CD4-positive, alpha-beta T cell treated with Interleukin-17A for 4 hours (primary cell): Measurements from ENCODE around the gene DBNL.
A peak's percentile ranks its signal among the peaks of the same experiment; 100 is the strongest.

Source experiments
- DNase-seq: peaks from one replicate; pipeline ENCODE4 v3.0.0-alpha.2; 2020; ENCODE audit warnings: mixed read lengths

Gene DBNL

DNA sequence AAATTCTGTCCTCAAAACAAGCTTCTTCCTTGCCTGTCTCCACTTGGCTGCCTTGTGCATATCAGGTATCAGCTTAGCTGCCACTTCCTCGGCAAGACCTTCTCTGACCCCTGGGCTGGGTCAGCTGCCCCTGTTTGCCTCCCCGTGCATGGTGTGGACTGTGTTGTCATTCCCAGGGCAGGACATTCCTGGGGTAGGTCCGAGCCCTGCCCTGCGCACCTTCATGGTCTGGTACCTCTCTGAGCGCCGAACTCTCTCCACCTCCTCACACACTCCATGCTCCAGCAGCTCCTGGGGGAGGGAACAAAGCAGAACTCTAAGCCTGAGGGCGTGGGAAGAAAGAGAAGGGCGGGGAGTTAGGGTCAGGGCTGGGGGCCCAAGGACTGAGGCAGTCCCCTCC, 34.0 kb downstream of the DBNL start:
- DNase-seq, result no peak

DNA sequence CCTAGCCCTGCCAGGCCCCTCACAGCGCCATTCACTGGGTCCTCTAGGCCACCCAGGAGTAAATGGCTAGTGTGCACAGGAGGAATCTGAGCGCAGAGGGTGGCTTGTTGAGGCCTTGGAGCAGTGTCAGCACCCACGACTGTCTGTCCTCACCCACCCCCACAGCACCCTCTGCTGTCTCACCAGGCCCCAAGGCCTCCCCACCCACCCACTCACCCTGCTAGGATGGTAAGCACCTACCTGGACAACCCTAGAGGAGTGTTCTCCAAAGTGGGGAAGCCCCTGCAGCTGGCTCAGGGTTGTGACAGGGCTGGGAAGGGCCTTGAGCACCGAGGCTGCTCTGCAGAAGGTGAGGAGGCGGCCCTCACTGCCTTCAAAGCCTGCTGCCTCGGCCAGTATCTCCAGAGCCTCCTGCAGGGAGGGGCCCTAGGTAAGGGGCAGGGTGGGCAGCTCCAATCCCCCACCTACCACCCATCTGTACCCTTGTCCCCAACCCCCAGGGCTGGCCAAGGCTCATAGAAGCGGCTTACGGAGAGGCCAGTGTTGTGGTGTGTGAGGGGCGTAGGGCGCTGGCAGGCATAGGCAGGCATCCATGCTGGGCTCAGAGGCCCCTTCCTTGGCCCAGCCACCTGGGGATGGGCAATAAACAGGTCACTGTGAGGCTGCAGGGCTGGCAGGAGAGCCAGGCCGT, 35.0 kb downstream of the DBNL start:
- no peak for DNase-seq

DNA sequence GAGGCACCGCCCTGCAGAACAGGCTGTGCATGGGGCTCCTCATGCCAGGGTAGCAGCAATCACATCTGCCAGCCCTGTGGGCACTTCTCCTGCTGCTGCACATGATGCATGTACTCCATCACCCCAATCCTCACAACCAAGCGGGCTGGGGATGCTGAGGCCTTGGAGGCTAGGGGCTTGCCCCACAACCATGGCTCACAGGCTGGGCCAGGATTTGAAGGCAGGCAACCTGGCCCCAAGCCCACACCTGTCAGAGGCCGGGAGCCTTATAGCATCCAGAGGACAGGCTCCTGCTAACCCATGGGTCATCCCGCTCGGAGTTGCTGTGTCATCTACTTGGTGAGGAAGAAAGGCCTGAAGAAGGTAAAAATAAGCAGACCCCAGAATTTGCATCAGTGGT, 35.6 kb downstream of the DBNL start:
- DNase-seq, result no peak

DNA sequence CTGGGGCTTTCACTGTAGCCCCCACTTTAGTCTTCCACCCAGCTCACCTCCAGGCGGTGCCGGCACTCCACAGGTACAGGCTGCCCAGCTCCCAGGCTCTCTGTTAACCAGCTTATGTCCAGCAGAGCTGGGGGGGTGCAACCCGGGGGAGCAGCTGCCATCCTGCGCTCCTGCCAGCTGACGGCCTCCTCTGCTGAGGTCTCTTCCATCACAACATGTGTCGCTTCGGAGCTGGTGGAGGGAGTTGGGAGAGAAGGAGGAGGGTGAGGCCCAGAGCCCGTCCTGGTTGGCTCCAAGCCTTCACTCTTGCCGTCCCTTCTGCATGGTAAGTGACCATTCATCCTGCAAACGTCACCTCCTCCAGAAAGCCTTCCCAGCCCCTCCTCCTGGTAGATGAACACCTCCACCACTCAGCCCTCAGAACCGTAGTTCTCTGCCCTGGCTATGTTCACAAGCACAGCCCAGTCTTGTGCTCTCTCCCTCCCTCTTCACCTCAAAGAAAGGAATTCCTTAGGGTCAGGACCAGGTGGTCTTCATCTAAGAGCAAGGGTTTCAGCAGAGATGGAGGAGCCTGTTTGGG, 36.3 kb downstream of the DBNL start:
- no peak for DNase-seq

DNA sequence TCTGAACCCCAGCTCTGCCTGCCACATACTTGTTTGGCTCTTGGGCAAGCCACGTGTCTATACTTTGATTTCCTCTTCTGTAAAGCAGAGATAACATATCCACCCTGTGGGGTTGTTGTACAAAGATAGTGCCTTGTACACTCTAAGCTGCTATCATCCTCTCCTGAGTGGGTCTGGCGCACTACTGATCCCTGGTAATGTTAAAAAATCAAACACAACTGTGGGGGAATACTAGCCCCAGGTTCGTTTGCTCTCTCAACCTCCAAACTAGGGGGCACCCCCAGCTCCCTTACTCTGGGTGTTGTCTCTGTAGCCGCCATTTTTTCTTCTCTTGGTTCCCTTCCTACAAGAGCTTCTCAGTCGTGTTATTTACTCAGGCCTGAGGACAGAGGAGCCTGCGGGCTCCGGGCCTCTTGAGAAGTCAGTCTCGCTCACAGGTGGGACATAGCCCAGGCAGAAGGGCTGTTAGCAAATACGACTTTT, 36.8 kb downstream of the DBNL start:
- DNase-seq, result peak; percentile 39

DNA sequence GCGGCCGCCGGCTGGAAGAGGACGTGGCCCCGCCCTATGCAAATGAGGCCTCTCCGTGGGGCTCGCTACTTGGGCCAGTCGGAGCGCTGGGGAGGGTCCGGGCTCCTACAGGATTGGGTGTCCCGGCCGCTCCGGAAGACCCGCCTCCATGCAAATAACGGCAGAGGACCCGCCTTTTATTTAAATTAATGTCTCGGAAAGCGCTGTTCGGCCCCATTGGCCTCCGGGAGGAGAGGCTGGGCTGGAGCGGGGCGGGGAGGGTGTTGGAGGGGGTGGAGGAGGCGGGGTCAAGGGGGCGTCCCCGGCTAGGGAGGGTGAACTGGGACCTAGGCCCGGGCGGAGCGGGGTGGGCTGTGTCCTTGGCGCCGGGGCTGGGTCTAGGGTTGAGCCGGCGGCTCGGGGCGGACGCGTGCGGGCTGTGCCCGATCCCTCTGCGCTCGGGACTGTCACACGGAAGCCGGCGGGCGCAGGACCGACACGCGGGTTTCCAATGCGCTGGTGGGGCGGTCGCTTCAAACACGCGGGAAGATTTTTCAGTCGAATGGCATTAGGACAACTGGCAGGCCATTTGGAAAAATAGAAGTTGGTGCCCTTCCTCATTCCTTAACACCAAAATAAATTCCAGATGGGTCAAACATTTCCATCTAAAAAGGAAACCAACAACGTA, 38.2 kb downstream of the DBNL start:
- peak; percentile 99 for DNase-seq

DNA sequence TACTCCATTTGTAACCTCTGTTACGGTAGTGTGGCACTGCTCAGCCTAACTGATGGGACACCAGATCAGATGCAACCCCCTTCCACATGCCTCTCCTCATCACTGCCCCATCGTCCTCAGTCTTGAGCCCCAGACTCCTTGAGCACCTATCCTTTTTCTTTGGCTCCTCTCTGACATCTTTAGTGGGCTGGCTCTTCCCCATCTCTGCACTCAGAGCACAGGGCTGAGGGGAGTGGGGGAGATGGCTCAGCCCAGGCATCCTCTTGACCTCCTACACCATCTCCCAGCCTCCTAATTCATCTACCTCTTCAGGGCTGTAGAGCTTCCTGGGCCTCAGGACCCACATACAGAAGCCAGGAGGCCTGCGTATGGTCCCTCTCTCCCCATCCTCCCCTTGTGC, 39.3 kb downstream of the DBNL start:
- no peak for DNase-seq

DNA sequence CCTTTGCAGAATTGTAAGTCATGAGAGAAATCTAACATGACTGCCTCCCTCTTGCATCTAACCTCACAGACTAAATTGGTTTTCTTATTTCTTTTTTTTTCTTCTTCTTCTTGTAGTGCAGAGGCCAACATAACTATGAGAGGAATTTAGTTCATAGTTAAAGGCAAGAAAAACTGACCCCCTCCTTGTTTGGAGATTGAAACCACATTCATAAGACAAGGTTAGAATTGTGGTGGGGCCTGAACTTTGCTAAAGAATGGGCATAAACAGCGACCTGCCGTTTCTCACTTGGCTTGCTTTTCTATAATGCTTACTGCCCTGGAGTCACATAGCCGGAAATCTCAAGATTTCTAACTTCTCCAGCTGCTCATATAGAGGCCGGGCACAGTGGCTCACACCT, 40.2 kb downstream of the DBNL start:
- no peak for DNase-seq

DNA sequence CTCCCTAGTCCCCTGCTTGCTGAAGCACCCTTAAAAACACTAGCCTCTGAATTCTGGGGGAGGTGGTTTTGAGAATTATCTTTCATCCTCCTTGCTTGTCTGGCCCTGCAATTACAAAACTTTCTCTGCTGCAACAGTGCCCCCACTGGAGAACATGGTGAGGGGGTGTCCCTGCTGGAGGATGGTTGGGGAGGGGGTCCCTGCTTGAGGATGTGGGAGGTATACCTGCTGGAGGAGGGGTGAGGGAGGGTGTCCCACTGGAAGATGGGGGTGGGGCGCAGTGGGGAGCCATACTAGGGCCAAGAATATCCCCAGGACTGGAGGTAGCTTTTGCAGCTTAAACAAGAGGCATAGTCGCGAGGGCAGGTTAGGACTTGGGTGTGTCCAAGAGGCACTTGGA, 41.0 kb downstream of the DBNL start:
- no peak for DNase-seq

DNA sequence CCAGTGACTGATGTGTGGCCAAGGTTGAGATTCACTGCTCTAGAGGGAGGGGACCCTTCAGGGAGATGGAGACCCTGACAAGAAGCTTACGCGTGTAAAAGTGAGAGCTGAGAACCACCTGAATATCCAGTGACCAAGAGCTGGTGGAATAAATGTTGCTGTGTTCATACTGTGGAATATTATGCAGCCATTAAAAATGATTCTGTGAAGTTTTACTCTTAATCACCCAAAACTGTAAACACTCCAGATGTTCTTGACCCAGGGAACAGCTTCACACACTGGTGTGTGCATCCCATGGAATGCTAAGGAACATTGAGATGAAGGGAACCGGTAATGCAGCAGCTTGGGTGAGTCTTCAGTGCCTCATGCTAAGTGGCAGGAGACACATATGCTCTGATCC, 42.1 kb downstream of the DBNL start:
- DNase-seq, result no peak

DNA sequence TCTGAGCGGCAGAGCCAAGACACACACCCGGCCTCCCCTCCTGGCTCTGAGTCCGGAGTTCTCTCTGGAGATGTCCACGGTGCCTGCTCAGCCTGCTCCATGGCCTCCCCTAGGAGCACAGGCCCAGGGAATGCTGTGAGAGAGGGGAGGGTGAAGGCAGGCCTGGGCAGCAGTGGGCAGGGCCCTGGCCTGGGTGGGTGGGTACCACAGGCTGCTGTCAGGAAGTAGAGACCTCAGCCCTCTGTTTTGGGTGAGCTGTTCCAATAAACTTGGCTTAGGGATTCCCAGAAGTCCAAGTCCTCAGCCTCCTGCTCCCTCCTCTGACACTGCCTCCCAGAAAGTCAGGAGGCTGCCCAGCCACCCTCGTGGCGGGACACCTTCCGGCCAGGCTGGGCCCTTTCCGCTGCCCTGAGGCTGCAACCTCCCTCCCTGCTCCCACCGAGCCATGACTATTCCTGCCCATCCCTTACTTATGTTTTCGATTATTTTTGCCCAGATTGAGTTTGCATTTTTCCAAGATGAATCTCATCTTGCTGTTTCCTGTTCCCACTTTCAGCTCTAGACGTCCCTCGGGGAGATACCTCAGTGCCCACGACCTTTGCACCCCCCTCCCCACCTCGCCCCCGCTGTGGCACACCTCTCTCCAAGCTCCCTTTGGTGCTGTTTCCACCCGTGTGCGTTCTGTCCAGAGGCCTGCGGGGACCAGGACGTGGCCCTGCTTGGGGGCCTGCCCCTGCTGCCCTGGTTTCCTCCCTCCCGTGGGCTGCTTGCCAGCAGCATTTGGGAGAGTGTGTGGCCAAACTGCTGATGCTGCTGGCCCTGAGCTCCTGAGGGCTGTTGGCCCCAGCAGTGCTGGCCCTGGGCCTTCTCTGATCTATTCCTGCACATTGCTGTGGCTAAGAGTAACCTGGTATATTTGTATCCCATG, 43.7 kb downstream of the DBNL start:
- DNase-seq, result no peak

DNA sequence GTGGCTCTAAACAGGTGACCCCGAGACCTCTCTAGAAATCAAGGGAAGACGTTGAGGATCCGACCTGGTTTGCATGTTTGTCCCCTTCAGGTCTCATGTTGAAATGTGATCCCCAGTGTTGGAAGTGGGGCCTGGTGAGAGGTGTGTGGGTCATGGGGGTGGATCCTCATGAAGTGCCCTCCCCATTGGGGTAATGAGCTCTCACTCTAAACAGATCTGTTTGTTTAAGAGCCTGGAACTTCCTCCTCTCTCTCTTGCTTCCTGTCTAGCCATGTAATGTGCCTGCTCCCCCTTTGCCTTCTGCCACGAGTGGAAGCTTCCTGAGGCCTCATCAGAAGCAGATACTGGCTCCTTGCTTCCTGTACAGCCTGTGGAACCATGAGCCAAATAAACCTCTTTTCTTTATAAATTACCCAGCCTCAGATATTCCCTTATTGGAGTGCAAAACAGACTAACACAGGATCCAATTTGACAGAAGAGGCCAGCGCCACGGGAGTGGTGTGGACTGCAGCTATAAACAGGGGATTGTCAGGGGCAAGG, 48.7 kb downstream of the DBNL start:
- DNase-seq, result no peak

DNA sequence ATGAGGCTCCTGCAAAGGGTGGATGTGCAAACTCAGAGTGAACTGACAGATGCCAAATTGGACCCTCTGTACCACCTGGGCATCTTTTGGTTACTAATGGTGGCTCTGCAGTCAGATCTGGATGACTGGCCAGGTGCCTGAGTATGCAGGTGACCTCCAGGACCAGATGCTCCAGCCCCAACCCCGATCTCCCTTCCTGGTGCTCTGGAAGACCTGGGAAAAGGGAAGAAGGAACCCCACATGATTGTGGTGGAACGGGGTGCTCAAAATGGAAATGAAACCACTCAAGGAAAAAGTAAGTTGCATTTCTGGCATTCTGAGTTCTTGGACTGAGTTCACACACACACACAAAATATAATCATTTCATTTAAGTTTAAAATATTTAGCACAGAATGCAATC, 49.9 kb downstream of the DBNL start:
- DNase-seq, result no peak

DNA sequence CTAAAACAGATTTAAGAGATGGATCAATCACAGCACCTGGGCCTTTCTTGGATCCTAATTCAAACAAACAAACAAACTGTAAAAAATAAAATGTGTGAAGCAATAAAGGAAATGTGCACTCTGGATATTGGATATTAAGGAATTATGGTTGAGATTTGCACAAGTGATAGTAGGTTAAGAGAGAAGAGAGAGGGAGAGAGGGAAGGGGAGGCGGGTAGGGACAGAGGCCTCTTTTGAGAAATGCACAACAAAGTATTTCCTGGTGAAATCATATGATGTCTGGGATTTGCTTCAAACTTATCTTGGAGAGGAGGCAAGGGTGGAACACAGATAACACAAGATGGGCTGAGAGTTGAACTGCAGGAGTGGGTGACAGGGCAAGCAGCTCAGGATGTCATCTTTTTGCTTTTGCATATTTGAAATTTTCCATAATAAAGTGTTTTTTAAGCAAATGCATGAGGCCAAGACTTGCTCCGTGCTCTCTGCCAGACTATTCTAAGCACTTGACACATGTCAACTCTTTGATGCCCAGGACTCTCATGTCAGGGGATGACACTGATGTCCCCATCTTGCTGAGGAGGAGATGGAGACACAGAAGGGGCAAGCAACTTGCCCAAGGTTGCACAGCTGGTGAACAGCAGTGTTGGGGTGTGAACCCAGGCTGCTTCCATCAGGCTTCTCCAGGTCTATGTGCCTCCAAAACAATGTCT, 50.5 kb downstream of the DBNL start:
- no peak for DNase-seq

DNA sequence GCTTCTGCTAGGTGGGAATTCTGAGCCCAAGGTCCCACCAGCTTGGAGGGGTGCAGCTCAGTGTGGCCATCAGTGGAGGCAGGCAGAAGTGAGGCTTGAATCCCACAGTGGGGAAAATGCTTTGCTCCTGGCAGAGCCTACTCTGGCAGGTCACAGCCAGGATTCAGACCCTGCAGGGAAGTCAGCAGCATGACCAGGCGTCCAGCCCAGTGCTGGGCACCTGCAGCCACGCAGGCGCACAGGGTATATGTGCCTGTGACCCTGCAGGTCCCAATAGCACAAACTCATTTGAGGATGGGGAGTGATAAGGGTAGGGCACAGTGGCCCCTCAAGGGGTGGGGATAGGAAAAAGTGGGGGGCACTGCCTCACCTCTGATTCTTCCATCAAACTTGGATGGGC, 51.3 kb downstream of the DBNL start:
- DNase-seq, result no peak

DNA sequence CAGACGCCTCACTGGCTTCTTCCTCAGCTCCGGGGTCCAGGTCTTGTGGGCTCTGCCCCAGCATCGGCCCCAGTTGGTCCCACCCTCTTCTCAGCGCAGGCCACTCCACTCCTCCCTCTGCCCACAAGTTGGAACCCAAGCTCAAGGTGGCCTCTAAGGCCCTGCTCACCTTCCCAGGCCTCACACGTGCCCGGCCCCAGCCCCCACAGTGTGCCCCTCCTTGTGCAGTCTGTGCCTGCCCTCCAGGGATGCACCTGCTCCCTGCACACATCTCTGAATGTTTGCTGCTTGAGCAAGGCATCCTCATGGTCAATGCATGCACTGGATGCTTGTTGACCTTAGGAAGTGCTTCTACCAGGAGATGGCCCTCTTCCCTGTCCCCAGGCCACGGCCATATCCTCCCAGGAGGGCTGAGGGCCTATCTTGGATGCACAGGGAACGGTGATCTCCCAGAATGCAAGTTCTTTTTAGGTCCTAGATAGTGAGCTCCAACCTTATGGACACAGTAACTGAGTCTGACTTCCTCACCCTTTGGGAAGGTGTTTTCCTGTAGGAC, 51.9 kb downstream of the DBNL start:
- no peak for DNase-seq

DNA sequence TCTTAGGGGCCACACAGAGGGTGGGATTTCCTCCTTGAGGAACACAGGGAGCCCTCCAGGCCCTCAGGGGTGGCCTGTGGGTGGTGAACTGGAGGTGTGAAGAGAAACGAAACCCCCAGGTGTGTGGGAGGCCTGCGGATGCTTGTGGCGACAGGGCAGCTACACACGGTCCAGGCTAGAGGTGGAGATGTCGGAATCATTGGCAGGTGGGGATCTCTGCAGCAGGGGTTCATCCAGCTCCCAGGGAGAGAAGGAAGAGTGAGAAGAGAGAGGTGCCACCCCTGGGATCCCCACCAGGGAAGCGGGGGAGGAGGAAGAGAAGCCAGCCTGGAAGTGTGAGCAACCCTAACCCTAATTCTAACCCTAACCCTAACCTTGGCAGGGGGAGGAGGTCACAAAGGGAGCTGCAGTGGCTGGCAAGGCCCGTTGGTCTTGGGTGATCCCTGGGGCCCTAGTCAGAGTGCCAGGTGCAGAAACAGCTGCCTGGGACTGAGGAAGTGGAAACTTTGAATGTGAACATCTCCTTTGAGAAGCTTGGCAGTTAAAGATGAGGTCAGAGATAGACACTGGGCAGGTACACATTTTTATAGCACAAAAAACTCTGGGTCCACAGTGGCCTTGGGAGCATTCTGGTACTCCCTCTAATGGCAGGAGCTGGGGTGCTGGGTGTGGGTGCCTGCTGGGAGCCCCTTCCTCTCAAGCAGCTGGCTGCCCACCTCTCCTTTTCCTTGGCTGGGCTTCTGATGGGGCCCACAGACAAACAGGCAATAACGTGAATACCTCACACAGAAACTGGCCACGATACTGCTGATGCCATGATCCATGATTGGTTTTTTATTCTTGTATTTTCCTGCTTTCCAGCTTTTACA, 52.8 kb downstream of the DBNL start:
- no peak for DNase-seq

DNA sequence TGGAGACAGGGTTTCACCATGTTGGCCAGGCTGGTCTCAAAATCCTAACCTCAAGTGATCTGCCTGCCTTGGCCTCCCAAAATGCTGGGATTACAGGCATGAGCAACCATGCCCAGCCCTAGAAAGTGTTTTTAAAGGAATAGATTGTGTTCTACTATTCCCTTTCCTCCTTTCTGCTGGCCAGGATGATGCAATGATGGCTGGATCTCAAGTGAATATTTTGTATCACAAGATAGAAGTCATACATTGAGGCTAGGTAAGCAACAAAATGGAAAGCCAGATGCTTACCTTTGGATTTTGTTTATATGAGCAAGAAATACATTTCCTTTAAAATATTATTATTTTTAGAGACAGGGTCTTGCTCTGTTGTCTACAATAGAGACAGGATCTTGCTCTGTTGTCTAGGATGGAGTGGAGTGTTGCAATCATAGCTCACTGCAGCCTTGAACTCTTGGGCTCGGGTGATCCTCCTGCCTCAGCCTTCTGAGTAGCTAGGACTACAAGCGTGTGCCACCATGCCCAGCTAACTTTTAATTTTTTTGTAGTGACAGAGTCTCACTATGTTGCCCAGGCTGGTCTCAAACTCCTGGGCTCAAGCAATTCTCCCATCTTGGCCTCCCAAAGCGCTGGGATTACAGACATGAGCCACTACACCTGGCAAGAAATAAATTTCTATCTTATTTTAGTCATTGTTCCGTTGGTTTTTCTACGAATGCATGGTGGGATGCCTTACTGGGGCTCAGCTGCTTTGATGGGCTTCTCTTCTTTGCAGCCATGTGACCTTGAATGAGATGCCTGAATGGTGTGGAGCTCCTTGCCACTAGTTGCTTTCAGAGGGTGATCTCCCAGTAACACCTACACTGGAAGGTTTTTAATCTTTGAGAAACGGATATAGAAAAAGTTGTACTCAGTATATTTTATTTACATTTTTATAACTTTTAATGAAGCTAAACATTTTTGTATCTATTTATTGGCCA, 53.9 kb downstream of the DBNL start:
- no peak for DNase-seq

DNA sequence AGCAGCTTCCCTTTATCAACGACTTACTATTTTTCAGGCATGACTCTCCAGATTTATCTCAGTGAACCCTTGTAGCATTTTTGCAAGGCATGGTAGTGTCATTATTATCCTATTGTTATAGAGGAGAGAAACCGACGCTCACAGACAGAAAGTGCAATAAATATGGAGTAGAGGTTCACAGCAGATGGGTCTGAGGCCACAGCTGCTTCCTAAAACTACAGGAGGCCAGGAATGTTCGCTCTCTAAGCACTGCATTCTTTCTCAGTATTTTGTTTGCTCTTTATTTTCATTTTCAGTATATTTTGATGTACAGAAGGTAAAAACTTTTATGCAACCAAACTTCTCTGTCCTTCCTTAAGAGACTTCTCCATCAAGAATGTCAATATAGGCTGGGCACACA, 55.2 kb downstream of the DBNL start:
- DNase-seq, result no peak
